NCI-H526 (cell line): ENCODE measurements around the gene CEP192.
A peak's percentile ranks its signal among the peaks of the same experiment; 100 is the strongest.

Experiments
- DNase-seq, 2 experiments: peaks; one replicate each; lab custom pipeline; 2025; lab: John Stamatoyannopoulos, UW

The CEP192 gene

DNA sequence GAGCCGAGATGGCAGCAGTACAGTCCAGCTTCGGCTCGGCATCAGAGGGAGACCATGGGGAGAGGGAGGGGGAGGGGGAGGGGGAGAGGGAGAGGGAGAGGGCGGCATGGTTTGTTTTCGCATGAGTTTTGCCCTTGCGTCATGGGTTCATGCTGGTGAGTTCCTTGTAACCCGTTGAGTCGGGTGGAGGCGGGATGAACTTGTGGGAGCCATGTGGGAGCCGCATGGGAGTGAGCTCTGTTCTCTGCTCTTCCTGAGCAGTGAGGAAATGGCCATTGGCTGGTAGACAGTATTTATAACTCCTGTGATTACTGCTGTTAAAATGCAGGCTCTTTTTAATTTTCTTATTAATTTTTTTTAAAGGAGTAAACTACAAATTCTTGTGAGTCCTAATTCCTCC lies 108.0 kb downstream of the CEP192 start:
- no peak for DNase-seq

DNA sequence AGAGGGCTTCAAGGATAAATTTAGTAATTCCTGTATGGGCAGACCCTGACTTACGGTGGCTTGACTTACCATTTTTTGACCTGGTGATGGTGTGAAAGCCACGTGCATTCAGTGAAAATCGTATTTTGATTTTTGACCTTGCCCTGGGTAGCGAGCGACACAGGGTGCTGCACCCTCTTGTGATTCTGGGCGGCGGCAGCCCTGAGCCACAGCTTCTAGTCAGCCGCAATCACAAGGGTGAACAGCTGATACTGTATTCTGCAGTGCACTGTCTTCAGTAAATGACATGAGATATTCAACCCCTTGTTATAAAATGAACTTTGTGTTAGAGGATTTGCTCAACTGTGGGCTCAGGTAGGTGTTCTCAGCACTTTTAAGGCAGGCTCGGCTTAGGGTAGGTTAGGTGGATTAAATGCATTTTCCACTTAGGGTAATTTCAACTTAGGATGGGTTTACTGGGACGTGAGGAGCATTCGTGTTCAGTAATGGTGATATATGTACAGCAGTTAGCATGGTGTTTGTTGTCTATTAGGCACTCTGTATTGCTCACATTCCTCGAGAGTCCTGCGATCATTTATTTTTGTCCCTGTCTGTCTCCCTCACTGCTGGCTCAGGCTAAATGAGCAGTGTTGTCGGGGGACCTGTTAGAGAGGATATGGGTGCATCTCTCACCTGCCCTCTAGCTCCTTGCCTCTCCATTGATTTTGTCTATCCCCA lies 109.9 kb downstream of the CEP192 start:
- DNase-seq = no peak

DNA sequence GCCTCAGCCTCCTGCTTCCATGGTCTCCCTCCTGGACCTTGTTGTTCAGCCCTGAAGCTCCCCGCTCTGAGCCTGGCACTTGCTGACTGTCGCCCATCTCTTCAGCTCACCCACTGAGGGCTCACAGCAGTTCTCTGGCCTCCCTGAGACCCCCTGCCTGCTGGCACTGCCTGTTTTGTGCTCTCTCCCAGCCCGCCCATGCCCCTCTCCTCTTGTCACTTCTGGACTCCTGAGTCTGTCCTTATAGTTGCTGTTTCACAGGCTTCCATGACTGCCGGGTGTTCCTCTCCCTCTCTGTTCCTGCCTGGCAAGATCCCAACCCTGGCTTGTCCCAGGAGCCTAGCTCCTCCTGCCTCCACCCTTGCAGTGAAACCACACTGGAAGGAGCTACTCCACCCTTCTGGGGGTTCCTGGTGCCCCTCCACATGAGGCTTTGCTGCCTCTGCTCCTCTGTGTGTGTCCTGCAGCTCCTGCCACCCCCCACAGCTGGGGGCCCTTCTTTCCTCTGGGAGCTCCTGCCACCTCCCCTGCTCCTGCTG lies 110.6 kb downstream of the CEP192 start:
- DNase-seq = no peak

DNA sequence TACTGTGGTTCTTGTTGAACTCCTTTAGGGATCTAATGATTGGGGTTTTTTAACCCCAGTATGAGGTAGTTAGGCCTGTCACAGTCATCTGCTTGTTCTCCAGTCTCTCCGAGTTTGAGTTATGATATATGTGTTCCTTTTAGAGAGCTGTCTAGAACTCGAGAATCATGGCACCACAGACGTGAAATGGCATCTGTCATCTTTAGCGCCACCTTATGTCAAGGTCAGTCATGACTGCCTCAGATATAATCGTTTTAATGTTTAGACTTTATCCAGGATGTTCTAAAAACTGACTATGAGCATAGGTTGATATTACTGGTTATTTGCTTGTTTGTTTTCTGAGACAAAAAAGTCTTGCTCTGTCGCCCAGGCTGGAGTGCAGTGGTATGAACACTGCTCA lies 112.2 kb downstream of the CEP192 start:
- no peak for DNase-seq

DNA sequence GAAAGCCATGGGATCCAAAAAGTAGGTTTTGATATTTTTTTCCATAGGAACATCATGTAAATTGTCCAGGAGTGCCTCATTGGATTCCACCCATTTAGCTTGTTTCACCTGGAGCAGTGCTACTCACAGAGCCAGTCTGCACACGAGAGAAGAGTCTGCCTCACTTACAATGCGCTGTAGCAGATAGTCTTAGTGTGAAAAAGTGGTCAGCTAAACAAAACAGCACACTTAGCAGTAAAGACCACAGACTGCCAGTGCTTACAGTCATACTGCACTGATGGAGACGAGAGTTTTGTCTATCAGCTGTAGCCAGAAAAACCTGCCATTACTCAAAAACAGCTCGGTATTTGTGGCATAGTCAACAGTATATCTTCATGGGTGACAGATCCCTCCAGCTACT lies 113.9 kb downstream of the CEP192 start:
- DNase-seq = no peak

DNA sequence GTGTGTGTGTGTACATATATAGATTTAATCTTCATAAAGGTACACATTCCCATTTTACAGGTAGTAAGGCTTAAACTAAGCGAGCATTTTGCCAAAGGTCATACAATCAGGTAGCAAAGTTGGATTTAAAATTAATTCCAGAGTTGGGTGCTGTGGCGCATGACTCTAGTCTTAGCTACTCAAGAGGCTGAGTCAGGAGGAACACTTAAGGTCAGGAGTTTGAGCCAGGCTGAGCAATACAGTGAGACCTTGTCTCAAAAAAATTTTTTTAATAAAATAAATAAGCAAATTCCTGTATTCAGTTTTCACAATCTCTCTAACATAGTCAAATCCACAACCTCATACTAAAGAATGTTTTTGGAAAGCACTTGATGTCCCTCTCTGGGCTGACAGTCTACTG lies 115.9 kb downstream of the CEP192 start:
- DNase-seq = no peak

DNA sequence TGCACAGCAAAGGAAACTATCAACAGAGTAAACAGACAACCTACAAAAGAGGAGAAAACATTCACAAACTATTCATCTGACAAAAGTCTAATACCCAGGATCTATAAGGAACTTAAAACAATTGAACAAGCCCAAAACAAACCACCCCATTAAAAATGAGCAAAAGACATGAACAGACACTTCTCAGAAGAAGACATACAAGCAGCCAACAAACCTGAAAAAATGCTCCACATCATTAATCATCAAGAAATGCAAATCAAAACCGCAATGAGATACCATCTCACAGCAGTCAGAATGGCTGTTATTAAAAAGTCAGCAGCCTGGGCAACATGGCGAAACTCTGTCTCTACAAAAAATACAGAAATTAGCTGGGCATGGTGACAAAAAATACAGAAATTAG lies 117.2 kb downstream of the CEP192 start:
- DNase-seq = no peak

DNA sequence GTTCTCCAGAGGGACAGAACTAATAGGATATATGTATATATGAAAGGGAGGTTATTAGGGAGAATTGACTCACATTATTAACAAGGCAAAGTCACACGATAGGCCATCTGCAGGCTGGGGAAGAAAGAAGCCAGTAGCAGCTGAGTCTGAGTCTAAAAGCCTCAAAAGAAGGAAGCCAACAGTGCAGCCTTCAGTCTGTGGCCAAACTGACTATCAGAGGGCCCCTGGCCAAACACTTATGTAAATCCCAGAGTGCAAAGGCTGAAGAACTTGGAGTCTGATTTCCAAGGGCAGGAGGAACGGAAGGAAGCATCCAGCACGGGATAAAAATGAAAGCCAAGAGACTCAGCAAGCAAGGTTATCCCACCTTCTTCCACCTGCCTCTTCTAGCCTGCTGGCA lies 119.4 kb downstream of the CEP192 start:
- DNase-seq = no peak

DNA sequence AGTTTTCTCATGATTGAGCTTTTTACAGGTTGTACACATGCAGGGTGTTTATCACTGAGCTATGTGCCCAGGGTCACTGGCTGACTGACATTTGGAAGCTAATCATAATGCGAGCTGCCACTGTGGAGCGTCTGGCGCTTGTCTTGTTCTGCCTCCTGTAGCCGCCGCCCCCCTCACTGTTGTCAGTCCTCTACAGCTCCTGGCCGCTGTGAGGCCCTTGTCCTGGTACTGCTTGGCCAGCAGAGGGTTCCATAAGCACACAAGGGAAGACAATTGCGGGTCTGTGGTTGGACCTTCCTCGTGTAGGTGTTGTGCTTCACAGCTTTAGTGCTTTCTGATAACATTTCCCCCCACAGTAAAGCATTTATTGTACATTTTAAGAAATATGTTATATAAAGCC lies 121.8 kb downstream of the CEP192 start:
- DNase-seq = peak; percentile 33 to 71

DNA sequence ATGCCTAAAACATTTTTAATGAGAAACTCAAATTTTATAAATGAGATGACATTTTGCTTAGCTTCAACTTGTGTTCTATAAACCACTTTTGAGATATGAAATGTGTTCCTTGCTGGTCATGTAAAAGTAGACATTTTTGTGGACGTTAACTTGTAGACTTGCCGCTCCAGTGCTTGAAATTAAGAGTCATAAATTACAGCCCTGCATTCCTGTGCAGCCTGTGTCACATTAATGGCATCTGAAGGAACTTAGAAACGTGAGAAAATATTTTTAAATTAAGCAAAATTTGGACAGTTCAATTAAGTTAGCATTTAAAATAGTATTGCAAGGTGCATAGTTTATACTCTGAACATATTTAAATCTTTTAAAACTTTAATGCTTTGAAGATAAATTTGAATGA lies 129.1 kb downstream of the CEP192 start:
- DNase-seq = no peak

DNA sequence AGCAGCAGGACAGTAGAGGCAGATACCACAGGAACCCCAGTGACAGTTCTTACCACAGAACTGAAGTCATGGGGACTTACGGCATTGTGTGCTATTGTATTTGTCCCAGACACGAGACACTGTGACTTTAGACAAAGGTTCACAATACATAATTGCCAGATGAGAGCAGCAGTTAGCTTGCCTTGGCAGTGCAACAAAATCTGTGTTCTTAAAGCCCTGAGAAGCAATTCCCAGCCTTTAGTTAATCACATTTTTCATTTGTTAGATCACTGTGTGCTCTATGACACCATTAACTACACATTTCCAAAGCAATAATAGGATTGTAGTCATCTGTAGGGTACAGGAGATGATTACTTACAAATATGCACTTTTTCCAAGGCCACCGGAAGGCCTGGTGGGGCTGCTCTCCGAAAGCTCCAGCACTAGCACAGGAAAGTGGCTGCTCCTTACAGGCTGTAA lies 129.8 kb downstream of the CEP192 start:
- DNase-seq = no peak

DNA sequence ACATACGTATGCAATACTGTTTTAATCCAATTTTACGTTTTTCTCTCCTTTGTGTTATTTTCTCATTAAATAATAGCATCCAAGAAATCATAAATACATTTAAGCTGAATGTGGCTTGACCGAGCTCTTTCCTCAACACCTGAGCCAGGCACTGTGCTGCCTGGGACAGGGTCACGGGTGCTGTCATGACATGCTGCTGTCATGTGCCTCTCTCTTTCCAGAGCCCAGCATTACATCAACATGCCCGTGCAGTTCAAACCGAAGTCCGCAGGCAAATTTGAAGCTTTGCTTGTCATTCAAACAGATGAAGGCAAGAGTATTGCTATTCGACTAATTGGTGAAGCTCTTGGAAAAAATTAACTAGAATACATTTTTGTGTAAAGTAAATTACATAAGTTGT lies 133.2 kb downstream of the CEP192 start:
- DNase-seq = no peak

DNA sequence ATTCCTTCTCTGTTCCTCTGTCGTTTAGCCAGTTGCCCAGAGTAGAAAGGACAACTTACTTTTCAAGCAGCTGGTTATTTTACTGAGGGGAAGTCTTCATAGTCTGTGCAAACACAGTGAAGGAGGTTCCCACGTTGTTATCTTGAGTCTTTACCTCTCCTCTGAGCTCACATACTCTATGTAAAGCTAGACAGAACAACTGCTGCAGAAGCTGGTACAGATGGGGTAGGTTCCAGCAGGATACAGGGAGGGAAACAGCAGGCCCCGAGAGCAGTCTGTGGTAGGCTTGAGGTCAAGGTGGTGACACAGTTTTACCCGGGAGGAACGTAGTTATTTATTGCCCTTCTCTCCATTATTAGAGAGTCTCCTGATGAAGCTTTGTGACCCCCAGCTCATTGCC lies 134.0 kb downstream of the CEP192 start:
- DNase-seq = no peak

DNA sequence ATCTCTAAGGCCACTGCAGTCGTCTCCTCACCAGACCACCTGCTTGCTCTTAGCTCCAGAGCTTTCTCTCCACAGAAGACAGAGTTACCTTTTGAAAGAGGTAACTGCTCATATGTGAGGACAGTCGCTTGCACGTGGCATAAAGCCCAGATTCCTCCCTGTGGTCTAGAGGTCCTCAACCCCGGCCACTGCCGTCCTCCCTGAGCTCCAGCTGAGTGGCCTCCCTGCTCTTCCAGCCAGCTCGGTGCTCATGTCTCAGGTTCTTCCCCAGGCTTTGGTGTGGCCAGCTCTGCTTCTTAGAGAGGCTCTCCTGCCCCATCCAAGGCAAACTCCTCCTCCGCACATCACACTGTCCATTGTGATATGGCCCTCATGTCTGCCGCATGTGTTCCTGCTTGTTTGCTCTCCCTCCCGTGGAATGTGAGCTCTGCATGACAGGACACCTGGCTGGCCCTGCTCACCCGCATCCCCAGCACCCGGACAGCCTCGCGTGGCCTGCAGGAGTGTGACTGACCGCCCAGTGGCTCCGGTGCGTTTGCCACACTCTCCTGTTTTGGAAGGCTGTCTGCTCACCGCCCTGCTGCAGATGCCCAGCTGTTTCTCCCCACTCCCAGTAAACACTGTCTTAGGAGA lies 135.9 kb downstream of the CEP192 start:
- no peak for DNase-seq

DNA sequence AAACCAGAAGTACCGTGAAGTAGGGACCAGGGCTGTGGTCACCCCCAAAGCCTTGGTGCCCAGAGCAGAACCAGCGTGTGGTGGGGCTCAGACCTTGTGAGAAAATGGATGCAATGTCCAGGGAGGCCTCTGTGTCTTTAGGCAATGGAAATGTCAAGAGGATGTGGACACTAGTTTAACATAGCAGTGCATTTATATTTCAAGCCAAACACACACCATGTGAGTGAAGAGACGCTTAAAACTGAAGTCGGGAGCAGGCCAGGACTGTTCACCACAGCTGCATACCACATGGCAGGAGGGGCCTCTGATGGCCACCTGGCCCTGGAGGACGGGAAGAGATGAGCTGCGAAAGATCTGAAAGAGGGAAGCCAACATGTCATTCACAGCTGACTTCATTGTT lies 140.1 kb downstream of the CEP192 start:
- DNase-seq = no peak

DNA sequence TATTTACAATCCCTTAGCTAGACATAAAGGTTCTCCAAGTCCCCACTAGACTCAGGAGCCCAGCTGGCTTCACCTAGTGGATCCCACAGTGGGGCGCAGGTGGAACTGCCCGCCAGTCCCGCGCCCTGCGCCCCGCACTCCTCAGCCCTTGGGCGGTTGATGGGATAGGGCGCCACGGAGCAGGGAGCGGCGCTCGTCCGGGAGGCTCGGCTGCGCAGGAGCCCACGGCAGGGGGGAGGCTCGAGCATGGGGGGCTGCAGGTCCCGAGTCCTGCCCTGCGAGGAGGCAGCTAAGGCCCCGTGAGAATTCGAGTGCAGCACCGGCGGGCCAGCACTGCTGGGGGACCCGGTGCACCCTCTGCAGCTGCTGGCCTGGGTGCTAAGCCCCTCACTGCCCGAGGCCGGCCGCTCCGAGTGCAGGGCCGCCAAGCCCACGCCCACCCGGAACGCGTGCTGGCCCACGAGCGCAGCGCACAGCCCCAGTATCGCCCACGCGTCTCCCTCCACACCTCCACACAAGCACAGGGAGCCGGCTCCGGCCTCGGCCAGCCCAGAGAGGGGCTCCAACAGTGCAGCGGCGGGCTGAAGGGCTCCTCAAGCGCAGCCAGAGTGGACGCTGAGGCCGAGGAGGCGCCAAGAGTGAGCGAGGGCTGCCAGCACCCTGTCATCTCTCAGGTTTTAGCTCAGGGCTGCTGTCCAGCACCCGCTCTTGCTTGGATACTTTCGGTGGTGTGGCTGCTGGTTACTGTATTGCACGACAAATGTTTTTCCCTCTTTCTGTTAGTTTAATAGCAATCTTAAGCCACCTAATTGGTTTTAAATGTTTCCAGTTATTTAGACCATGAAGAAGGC lies 143.6 kb downstream of the CEP192 start:
- no peak for DNase-seq

DNA sequence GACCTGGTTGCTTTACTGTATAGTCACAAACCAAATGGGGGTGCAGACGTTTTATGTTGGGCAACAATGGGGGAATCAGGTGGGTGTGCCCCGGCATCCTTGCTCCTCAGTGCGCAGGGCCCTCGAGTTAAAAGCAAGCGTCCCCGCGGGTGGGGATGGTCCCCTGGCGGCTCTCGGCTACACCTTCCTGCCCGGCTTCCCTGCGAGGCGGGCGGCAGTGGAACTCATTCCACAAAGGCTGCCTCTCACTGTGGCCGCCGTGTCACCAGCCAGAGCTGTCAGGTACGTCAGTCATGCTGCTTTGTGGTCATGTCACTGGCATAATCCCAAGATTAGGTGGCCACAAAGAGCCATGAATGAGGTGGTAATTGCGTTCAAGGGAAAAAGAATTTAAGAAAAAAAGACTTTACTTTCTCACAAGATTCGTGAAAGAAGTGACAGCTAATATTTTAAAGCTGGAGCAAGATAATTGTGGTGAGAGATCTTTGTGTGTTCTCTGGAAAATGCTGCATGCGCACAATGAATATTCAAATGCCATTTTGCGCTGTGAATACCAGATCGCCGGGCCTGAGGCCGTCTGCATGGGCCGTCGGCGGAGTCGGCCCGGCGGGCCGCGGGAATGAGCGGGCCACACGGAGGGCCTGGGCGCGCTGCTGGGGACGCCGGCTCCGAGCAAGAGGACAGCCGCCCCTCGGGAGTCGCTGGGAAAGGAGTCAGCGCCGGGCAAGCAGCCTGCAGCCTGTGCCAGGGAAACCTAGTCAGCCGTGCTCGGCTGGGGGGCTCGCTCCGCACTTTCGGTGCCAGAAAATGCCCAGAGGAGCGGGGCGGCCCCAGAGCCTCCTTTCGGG lies 145.1 kb downstream of the CEP192 start:
- DNase-seq = peak; percentile 5 to 65

DNA sequence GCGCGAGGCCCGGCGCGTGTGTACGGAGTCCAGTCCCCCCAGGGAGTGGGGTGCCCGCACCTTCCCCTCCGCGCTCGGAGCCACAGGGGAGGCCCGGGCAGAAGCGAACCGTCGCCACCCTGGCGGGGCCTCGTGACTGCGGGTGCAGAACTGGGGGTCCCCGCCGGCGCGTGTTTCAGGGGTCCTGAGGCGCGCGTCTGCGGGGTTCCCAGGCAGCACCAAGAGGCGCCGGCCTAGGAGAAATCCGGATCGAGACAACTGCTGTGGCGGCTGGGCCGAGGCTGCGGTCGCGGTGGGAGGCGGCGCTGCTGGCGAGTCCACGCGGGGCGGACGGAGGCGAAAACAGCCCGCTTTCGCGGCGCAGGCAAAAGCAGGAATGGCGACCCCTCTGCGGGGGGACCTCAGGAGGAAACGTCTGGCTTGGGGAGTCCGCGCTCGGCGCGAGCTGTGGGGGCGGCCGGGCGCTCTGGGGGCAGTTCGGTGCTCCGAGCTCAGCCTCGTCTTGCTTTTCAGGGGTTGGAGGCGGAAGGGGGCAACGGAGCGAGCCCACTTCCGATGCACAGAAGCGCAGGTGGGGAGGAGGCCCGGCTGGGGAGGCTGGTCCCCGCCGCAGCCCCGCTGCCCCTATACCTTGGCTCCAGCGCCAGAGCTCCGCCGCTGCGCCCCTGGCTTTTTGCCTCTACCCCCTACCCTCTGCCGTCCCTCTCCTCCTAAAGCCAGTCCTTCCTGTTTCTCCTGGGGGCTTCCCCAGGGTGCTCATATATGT lies 145.9 kb downstream of the CEP192 start:
- DNase-seq = peak in 1 of 2 experiments; percentile 19

DNA sequence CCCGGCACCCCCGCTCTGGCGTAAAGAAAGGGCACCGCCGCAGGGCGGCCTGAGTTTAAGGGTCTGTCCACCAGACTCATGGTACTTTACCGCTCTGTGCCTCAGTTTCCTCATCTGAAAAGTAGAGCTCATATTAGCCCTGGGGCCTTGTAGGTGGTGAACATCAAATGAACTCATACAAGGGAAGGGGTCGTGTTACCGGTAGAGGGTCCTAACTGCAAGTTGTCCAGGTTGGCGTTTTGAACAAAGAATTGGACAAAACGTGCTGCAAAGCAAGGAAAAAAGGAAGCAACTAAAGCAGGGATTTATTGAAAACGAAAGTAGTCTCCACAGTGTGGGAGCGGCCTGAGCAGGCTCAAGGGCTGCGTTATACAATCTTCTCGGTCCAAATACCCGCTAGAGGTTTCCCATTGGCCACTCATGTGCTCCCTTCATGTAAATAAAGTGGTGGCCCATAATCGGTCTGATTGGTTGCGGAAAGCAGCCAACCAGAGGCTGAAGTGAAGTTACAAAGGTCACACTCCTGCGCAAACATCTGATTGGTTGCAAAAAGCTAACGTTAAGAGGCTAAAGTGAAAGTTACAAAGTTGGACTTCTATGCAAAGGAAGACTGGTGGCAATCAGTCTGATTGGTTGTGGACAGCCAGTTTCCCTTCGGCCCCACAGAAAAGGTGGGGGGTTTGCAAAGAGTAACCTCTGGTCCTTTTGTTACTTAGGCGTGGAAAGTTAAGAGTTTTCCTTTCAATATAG lies 146.7 kb downstream of the CEP192 start:
- DNase-seq = no peak

DNA sequence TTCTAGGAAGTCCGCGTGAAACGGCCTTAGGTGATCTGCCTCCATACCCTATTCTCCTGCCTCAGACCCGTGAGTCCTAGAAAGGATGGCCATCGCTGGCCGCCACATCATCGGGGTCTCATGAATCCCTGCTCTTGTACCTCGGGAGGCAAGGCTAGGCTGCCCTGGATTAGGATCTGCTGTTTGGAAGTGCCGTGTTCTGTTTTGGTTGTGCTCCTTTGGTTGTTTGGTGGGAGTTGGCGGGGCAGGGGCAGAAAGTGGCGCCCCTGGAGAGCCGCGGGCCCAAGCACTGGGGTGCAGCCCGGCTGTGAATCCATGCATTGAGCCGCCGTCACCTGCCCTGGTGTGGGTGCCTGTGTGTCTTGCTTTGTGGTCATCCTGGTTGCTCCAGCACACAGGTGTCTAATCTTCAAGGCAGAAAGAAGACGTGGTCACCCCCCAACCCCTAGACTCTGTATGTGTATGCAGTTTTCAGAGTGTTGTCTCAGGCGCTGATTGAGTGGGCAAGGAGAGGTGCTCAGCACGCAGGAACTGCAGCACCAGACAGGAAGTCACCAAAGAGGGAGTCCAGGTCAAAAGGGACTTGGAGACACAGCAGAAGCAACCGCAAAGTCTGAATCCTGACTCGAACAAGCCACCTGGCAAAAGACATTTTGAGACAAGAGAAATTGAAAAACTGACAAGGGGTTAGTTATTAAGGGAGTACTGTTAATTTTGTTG lies 147.4 kb downstream of the CEP192 start:
- no peak for DNase-seq
